Measurements from ENCODE around the gene CEP128.

- no peak for TF ChIP-seq YY1 (IDR thresholded peaks at IDR 0.05; ENCODE audit: insufficient read depth, insufficient read length)
- no peak for TF ChIP-seq ZNF274 (IDR thresholded peaks at IDR 0.05; ENCODE audit: low read depth, low read length)
- no peak for TF ChIP-seq SUZ12 (IDR thresholded peaks at IDR 0.05; ENCODE audit: extremely low read depth, insufficient read depth, insufficient read length)
These were observed 46.7 kb upstream of the CEP128 start for GRCh38 chr14:80988192-80988591.
